NCI-H1417 (cell line): ENCODE measurements around the gene ZCWPW2.

Experiments
- DNase-seq, 3 experiments: peaks; one replicate each; lab custom pipeline; 2025; lab: John Stamatoyannopoulos, UW

The ZCWPW2 gene, protein sequence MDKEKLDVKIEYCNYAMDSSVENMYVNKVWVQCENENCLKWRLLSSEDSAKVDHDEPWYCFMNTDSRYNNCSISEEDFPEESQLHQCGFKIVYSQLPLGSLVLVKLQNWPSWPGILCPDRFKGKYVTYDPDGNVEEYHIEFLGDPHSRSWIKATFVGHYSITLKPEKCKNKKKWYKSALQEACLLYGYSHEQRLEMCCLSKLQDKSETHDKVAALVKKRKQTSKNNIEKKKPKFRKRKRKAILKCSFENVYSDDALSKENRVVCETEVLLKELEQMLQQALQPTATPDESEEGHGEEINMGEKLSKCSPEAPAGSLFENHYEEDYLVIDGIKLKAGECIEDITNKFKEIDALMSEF

DNA sequence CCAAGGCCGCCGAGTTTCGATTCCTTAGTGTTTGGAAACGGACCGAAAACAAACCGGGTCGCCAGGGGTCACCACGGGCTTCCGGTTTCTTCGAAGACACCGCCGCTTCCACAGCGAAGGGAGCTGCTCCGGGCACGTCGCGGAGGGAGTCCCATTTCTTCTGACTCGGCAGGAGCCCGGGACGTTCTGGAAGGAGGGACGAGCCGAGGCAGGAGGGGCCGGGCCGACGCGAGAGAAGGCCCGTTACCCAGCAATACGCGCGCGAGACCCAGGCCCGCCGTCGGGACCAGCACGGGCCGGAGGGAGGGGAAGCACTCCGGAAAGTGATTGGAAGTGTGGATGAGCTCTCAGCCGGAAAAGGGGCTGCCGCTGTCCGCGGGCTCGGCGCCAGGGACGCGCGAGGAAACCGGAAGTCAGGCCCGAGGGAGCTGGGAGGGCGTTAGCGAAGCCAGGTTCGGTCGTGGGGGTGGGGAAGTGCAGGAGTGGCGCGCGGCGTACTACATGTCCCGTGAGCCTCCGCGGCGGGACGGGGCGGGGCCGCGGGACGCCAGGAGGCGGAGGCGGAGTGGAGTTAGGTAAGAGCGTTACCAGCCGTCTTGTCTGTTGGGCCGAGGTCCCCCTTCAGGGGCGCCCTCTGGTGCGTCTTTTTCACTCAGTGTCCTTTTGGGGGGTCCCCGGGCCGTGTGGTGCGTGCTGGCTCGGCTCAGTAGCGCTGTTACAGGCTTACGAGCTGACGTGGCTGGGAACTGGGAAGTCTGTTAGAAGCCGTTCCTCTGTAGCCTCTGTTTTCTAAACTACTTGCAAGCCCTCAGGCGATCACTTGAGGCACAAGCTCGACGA lies at the start of gene ZCWPW2, which contains the start of gene AZI2:
Gene ZCWPW2, plus strand, starts transcription at position 93 of the 840 bp plus-strand sequence. CDS start 64,348 bp downstream, outside the sequence.
Gene AZI2, minus strand, starts transcription at position 196 of the 840 bp plus-strand sequence. CDS start 8,207 bp downstream, outside the sequence.
- peak; percentile 87 to 95 (median 89) for DNase-seq

DNA sequence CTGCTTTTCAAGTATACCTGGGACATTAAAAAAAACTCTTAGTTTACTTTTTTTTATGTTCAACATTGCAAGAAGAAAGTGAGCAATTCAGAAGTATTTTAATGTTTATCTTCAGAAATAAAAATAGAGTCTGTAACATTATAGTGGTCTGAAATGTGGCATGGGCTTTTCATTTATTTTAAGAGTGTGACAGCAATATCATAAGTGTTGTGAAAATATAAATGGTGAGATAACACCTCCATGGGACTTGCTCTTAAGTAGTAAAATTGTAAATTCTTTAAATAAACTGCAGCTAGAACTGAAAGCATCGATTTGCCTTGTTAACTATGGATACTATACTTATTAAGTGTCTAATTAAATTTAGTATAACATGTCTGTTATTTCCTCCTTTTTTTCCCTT lies 48.8 kb upstream of the ZCWPW2 start:
- DNase-seq: no peak

DNA sequence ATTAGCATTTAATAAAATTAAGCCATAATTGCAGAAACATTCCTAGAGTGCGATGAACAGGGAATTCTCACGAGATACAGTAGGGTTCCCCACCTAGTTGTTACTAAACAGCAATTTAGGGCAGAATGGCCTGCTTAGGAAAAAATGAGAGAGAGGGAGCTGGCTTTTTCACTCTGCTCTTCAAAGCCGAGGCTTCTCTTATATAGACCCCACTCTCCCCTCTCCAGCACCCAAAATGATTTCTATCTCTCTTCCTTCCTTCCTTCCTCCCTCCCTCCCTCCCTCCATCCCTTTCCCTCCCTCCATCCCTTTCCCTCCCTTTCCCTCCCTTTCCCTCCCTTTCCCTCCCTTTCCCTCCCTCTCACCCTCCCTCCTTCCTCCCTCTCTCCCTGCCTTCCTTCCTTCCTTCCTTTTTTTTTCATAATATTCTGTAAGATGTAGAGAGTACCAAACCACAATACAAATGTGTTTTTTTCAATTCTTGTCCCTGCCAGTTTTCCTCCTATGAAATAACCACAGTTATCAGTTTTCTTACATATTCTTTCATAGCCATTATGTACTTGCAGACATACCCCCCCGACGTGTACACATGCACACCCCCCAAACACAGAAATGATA lies 48.1 kb upstream of the ZCWPW2 start:
- no peak for DNase-seq

DNA sequence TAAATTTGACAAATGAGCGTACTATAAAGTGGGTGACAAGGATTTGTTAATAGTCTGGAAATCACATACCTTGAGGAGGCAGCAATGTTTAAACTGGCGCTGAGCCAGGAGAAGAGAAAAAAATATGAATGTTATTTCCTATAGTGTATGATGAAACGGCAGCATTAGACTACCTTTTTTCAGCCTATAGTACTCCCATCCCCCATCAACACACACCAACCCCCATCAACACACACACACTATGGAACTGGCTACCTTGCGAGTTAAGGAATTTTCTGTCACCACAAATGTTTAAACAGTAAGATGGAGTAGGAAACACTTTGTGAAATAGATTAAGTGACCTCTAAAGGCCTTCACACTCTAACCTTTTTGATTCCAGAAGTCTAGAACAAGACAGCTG lies 46.8 kb upstream of the ZCWPW2 start:
- peak in 1 of 3 experiments; percentile 53 for DNase-seq

DNA sequence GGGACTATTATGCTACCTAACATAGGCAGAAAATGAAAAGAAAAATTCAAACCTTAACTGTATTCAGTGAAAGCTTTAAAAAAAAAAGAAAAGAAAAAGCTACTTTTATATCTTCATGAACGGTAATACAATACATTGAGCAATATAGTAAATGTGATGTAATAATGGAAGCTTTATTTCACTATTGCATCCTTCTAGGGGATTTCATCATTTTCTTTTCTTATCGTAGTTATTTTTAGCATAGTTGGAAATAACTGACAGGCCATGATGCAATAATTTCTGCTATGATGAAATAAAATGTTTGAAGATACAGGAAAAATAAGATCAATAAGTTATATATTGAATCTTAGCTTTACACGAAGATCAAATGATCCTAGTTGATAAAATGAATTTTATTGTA lies 40.3 kb upstream of the ZCWPW2 start:
- no peak for DNase-seq

DNA sequence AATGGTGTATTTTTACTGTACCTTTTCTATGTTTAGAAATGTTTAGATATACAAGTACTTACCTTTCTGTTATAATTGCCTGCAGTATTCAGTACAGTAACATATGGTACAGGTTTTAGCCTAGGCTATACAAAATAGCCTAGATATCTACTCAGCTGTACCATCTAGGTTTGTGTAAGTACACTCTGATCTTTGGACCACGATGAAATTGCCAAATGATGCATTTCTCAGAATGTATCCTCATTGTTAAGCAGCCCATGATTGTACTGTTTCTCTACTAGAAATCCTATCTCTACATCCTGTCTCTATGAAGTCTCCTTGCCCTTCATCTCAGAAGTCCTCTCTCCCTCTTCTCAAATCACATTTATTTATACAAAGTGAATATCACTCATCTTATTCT lies 32.8 kb upstream of the ZCWPW2 start:
- DNase-seq: no peak

DNA sequence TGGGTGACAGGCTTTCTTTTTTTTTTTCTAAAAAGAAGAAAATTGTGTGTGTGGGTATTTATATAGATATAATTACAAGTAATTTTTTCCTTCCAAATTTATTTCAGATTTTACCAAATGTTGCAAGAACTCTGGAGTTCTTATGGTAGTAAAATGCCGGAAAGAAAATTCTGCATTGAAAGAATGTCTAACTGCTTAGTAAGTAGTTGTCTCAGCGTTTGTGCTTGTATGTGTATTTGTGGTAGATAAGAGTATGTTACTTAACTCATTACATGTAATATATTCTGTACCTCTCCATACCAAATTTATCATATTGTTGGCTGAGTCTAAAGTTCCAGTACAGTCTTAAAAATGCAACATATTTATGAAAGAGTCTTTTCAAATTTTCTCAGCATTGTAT lies 32.3 kb upstream of the ZCWPW2 start:
- no peak for DNase-seq

DNA sequence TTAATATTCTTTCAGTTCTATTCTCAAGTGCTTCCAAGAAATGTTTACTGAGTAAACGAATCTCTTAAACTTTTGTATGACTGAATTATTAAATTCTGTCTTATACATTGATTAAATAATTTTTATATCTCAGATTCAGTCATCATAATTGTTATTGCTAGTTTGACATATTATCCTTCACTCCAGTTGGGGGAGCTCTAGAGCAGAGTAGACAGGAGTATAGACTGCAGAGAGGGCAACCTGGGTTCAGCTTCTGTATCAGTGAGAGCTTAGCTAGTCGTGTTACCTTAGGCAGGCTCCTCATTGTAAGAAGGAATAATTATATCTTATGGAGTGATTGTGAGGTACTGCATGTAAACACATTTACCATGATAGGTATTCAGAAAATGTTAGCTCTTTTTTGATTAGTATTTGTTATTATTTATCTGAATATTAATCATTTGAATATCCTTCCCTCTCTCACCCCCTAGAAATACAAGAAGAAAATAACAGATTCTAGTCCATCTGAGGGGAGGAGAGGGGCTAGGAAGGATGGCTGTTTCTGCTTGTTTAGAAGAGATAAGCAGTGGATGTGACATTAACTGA lies 31.0 kb upstream of the ZCWPW2 start:
- peak; percentile 12 to 66 (median 25) for DNase-seq

DNA sequence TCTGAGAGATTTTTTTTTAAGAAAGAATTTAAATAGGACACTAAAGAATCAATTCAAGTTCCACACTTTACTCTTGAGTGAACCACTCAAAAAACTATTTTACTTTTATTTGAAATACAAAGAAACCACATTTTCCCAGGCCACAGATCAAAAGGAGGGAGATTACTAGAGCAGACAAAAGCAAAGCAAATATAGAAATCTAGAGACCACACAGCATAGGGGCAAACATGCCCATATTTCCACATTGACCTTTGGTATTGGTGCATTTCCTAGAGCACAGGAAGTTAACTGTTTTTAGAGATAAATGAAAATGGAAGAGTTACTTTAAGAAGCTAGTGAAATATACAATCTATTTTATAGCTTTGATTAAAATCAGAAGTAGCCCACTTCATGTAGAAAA lies 27.5 kb upstream of the ZCWPW2 start:
- no peak for DNase-seq

DNA sequence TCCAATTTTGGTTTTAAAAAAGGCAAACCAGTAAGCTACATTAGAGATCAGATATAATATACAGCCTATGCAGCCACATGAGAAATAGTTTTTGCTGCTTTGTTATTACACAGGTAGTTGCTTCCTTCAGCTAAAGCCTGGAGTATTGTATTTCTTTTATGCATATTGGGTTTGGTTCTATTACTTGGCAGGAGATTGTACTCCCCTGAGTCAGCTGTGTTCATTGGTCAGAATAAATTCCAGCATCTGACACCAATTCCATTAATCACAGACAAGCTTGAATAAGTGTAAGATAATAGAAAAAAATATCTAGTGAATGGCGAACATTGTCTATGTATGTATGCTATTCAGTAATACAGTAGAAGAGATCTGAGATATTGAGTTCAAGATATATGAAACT lies 26.1 kb upstream of the ZCWPW2 start:
- DNase-seq: no peak

DNA sequence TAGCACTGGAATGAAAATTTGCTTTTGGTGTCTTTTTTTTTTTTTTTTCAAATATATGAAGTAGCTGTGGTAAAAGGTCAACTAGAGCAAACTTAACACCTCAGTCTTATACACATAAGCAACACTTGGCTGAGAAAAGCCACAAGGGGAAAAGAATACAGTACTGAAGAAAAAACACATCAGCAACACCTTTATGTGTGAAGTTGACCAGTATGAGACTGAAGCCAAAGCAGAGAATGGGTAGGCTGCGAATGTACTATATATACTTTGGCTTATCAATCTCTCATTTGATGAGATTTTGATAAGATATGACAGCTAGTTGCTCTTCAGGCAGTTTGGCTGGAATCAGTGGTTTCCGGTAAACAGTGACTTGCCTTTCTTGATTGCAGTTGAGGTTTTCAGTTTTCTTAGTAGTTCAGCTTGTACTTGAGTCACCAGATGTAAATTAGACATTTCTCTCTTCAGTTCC lies 22.0 kb upstream of the ZCWPW2 start:
- DNase-seq: no peak

DNA sequence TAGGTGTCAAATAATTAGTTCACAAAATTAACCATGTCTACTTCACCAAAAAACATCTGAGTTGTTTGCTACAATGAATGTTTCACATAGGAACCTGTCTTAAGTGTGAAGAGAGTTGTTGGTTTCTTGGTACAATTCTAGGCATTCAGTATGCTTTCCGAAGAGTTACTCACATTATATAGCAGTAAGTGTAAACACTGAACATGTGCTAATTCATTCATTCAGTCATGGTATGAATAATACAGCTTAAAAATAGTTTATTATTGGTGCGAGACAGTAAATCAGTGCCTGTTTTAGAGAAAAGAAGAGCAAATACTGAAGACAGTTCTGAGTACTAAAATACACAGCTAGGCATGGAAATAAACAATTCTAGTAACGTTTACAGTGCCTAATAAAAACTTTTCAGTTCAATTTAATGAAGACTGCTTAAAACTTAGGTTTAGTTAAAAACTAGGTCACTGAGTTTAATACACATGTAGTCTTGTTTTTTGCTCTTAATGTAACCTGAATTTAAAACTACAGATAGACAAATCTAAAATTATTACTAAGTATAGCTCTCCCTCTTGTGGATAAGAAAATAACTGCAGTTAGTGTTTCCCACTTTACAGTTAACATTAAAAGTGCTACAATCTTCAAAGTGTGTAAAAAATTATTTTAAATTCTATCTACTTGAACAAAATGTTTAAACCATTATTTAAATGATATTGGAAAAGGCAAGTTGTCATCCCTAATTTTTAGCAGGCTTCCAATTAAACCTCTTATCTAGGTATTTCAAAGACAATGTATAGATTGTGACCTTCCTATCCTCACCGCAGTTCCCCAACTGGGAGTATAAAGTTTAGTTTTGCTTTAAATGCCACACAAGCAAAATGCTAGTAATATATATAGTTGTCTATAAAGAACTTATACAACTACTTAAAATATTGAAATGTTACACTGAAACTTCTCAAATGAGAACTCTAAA lies 20.1 kb upstream of the ZCWPW2 start:
- peak in 2 of 3 experiments; percentile 5 to 44 for DNase-seq

DNA sequence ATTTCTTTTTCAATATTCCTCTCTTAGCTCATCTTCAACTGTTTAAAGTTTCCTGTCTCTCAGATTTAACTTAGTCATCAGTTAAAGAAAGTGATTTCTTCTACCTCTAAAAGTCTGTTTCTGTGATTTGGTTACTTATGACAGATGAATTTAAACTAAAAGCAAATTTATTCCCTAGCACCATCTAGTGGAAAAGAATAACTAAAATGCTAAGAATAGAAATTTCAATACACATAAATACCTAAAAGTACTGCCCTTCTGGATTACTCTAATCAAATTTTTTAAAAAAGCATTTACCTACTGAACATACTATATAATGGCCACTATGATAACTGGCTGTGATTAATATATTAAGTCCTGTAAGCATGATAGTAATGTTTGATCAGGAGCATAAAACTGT lies 14.0 kb upstream of the ZCWPW2 start:
- DNase-seq: no peak

DNA sequence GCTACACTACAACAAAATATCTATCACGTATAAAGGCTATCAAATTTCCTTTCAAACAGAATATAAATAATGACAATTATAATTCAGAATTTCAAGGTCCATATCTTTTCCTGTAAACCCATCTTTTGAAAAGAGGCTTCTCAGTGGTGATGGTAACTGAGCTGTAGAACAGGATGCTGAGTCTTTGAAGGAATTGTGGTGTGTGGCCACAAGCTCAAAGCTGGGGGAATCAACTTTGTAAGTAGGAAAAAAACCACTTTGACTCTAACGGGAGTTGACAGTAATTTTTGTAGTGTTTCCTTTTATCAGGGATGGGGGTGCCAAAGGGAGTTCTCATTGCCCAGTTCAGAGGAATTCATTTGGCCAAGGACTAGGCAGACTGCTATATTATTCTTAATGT lies 13.3 kb upstream of the ZCWPW2 start:
- no peak for DNase-seq

DNA sequence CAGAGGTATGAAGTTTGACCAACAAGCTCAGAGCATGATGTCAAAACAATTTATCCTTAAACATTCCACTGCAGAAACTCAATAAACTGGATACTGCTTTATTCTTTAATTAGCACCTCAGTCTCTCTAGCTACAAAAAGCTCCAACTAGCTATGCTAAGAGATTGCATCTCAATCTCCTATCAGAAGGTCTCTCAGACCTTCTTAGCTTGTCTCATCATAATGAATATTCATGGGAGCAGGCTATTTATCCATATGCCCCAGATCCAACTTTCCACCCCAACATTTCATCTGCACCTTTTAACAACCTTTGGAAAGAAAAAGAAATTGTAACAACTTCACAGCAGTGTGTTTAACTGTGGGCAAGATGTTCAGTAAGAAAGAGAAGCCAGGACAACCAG lies 11.3 kb upstream of the ZCWPW2 start:
- DNase-seq: no peak

DNA sequence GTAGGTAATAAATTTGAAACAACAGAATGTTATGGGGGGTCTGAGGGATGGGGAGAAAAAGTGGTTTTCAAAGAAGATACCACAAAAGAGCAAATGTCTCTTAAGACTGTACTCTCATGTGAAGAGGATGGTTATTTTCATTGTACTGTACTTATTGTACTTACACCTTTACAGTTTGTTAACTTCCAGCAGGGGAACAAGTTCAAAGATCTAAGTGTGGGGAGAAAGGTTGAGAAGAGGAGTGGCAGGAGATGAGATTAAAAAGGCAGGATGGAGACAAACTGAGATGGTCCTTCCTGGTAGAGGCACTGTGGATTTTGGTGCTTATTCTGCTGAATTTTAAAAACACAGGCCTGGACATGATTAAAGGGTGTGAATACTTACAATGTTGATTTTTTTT lies 5.4 kb upstream of the ZCWPW2 start:
- no peak for DNase-seq

DNA sequence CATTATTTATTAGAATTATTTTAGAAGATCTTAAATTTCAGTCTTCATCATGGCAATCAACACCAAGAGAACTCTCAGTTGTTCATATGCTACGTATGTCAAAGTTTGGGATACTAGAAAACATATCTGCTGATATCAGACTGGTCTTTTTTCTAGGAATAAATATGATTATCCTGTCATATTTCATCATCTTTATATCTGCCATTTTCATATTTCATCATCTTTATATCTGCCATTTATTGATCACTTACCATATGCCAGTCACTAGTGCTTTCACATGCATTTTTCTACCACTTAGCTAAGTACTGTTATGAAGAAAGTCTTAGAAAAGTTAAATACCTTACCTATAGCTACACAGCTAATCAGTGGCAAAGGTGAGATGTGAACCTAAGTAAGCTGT lies 2.8 kb upstream of the ZCWPW2 start:
- DNase-seq: no peak

DNA sequence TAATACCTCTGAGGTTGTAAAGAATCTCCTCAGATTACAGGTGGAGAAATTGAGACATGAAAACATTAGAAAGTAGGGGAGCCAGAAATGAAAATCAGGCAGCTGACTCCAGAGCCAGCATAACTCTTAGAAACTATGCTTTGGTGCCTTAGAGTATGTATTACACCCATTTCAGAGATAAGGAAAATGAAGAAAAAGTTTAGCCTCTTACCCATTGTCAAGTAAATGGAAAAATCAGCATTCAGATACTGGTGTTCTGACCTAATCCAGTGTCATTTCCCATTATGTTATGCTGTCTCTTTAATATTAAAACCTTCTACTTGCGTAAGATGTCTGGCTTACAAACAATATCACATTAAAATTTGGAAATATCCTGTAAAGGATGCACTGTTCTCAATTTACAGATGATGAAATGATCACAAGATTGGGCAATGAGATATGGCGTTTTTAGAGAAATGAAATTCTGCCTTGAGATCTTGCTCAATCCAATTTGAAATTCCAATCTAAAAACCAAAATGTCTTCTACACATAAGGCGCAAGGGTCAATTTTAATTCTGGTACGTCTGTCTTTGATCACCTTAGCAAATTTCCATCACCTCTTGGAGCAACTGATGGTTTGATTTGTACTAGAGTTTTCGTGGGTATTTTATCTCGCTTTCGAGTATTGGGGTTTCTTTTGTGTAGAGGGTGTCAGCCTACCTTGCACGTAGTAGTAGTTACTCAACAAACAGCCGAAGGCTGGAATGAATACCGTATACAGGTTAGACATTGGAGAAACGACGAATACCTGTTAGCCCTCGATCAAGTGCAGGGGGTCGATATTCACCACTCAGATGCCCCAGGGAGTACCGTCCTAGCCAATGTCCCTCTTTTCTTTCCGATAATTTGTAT lies 902 bp upstream of the ZCWPW2 start:
- DNase-seq: peak in 1 of 3 experiments; percentile 54

DNA sequence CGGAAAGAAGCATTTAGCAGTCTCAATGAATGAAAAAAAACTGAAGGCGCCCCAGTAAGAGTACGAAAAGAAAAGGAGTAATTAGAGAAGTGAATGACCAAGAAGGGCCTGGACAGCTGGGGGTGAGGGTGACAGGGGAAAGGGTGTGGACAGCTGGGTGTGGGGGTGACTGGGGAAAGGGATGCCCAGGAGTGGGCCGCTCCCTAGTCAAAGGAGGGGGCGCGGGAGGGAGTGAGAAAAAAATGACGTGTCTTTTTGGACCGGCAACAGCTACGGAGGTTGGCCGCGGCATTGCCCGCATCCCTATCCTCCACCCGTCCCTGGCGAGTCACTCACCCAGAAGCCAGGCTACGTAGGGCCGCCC lies 274 bp upstream of the ZCWPW2 start:
- DNase-seq: no peak

DNA sequence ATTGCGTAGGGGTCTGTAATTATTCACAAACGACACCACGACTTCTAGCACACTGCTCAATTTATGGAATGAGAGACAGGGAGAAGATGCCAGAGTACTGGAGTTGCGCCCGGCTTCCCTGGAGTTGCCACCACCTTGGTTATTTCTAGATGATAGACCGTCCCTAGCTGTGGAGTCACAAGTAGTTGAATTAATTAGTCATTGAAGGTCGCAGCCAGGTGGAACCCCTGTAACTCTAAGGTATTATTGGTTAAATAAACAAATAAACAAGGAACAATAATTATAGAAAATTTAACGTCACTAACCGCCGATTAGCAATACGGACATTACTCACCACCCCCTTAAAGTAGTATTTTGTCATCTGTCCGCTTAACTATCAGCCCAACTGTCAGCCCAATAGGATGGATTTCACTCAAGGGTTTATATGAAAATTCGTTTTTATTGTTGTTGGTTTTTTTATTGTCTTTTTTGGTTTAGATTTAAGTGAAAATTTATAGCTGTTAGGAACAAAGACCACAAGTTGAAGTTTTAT lies 1.0 kb downstream of the ZCWPW2 start:
- no peak for DNase-seq
